Kidney capillary endothelial cell (primary cell): ENCODE results near the gene IQCH.

Experiments used
- DNase-seq: peaks from one replicate; pipeline ENCODE4 v3.0.0-alpha.2; 2018; ENCODE audit warnings: low spot score

The IQCH gene

DNA sequence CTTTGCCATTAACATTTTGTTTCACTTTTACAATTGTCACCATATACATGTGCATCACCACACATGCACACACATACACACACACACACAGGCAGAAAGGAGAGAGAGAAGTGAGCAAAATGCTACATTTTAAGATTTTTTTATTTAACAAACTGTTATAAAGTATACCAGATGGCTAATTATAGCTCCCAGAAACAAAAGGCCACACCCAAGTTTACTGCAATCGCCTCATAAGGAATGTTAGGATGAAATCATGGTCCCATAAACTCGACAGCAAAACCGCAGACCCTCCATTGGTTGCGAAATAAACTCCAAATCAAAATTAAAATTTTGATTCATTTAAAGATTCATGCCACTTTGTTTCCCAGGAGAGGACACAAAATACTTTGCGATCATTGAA lies 250.2 kb downstream of the IQCH start:
- no peak for DNase-seq

DNA sequence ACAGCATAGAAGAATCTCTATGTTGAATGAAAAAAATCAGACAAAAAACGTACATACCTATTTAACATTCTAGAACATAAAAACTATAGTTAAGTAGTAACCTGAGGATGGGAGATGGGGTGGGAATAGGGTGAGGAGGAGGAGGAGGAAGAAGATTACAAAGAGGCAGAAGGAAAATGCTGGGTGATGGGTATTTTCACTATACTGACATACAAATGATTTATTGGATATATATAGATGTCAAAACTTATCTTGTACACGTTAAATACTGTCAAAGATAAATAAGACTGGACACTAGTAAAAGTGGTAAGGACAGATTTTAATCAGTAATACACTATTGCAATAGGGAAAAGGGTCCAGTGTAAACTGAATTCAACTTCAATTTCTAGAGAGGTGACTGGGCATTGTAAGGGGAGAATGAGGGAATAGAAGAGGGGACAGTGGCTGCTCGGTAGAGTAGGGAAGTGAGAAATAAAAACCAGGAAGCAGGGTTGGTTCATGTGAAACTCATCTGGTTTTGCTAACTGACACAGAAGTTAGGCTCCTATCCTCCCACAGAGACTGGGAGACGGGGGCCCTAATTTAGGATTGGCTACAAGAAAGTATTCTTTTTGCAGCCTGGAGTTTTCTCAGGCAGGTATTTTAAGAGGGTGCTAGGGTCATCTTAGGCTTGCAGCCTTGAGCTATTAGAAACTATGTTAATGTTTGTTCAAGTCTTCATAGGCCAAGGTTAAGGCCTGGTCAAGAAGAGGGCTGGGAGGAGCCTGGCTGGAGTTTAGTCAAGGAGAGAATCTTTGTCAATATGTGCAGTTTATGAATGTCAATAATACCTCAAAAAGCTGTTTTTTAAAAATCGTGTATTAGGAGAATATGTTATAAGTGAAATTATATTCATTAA lies 251.3 kb downstream of the IQCH start:
- DNase-seq, result no peak

DNA sequence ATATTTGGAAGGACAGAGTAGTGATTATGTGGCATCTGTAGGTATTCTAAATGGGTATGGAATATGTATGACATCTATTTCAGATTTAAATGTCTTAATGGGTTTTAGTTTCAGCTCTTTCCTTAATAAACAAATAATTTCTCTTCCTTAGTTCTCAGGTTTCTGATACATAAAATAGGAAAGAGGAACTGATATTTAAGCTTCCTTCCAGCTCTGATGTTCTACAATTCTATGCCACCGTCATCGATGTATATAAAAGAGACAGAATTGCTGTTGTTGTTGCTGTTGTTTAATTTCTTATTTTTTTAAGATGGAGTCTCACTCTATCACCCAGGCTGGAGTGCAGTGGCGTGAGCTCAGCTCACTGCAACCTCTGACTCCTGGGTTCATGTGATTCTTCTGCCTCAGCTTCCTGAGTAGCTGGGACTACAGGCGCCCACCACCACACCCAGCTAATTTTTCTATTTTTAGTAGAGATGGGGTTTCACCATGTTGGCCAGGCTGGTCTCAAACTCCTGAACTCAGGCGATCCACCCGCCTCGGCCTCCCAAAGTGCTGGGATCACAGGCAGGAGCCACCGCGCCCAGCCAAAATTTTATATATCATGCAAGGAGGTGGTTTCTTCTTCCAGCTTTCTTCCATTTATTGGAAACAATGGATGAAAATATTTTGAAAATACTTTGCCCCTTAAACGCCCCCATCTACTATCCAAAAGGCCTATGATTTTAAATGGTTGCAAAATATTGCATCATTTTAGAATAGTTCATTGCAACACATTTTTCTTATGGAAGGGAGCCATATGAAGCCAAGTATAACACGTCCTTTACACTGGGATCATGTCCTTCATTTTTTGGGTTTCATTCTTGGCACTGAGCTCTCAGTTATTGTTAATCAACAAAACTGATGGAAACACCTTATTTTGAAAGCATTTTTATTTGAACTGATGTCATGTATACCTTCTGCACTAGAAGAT lies 252.5 kb downstream of the IQCH start:
- DNase-seq, result no peak

DNA sequence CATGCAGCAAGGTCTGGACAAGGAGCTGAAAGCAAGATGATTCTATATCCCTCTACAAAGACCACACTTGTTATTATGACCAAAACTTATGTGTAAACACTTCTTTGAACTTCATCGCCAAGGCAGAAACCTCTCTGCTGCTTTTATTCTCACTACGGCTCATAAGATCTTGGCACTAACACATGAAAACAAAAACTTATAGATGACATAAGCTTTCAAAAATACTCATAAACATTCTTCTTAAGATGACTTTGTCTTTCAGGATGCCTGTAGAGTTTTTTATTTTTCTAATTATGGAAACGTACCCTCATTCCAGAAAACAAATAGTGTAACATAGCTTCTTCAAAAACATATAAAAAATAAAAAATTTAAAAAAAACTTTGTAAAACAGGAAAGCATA lies 253.8 kb downstream of the IQCH start:
- DNase-seq, result no peak

DNA sequence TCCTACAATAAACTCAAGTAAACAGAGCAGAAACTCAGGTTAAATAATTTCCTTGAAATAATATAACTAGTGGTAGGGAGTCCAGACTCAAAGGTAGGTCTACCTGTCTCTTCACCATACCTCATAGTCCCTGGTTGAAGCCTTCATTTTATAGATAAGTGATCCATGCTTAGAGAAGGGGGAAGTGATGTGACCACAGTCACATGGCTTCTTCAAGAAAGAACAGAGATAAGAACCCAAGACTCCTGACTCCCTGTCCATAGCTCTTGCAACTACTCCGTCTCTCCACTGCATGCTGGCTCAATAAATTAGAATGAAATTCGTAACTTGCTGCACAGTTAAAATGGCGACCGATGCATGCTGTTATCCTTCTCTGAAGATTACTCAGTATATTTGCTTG lies 255.3 kb downstream of the IQCH start:
- DNase-seq, result no peak

DNA sequence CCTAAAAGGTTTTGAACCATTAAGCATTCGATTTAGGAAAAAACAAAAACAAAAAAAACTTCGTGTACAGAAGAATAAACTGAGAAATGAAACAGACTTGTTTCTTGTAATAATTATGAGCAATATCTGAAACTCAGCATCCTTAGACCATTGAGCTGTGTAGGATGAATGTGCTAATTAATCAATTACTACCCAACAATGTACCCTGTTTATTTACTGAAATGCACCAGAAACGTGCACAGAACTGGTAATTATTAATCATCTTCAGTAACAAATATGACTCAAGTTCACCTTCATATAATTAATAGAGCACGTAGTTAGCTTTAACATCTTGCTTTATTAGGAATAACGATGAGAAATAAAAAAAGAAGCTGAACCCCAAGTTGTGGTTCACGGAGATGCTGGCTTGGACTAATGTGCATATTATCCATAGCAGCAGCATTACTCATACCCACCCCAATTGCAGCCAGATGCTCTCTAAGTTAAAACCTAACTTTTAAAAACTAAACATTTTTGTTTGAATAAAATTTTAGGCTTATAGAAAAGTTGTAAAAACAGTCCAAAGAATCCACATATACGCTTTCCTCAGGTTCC lies 256.1 kb downstream of the IQCH start:
- no peak for DNase-seq

DNA sequence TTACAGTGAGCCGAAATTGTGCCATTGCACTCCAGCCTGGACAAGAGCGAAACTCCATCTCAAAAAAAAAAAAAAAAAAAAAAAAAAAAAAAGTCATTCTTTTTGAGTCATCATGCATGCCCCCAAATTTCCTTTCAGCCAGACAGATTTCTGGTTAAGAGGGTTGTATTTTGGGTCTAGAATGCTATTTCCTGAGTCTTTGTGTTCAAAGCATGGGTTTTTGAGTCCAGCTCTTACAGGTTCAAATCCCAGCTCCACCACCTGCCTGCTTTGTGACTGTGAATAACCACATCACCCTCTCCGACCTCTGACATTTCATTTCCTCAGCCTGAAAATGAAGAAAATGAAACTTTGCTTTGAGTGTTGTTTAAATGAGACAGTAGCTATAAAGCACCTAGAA lies 257.0 kb downstream of the IQCH start:
- DNase-seq, result no peak

DNA sequence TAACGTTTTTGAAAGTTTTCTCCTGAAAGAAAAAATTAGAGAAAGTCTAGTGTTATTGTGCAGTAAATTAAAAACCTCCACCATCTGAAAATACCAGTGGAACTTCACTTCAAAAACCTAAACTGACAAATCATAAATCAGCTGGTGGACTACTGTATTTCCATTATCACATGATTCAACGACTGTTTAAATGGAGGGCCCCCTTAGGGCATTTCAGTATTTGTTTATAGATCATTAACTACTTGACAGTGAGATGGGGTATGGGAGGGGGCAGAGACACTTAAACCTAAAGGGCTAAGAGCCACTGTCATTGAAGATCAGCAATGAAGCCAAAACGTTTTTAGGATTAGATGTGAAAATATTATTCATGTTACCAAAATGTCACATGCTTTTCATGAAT lies 257.6 kb downstream of the IQCH start:
- DNase-seq, result no peak

DNA sequence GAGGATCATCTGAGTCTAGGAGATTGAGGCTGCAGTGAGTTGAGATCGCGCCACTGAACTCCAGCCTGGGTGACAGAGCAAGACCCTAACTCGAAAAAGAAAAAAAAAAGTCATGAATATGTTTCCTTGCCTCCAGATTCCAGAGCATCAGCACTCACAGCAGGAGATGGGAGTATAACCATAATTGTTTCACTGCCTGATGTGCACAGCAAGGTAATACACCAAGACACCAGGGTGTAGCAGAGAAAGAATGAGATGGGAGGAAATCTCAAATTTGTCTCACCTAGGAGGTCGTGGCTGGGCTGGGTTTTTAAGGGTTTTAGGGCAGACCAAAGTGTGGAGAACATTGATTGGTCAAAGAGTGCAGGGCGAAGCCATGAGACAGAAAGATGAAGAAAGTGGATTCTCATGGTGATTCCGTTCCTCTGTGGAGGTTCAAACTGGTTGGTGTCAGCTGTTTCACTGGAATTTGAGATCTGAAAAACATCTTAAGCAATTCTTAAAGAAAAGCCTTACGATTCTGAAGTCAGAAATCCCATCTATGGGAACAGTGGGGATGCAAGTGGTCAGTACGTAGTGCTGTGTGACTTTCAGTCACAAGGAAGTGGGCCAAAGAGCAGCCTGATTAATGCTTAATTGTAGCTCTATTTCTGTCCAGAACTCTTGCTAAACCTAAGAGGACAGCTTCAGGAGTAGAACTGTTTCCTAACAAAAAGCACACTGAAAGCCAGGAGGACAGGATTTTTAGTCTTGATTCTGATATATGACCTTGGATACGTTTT lies 258.5 kb downstream of the IQCH start:
- no peak for DNase-seq

DNA sequence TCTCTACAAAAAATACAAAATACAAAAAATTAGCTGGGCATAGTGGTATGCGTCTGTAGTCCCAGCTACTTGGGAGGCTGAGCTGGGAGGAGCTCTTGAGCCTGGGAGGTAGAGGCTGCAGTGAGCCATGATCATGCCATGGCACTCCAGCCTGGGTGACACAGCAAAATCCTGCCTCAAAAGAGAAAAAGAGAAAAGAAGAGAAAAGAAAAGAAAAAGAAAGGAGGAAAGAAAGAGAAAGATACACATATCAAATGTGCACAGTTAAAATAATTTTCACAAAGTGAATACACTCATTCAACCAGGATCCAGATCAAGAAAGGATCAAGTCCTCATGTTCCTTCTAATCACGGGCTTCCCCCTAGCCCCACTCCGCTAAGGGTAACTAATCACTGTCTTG lies 260.5 kb downstream of the IQCH start:
- DNase-seq, result no peak

DNA sequence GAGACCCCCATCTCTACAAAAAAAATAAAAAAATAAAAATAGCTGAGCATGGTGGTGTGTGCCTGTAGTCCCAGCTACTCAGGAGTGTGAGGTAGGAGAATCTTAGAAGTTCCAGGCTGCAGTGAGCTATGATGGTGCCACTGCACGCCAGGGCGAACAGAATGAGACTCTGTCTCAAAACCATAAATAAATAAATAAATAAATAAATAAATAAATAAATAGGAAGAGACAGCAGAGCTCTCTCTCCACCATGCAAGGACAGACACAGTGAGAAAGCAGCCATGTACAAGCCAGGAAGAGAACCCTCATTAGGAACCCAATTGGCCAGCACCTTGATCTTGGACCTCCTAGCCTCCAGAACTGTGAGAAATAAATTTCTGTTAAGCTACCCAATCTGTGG lies 261.0 kb downstream of the IQCH start:
- DNase-seq, result no peak

DNA sequence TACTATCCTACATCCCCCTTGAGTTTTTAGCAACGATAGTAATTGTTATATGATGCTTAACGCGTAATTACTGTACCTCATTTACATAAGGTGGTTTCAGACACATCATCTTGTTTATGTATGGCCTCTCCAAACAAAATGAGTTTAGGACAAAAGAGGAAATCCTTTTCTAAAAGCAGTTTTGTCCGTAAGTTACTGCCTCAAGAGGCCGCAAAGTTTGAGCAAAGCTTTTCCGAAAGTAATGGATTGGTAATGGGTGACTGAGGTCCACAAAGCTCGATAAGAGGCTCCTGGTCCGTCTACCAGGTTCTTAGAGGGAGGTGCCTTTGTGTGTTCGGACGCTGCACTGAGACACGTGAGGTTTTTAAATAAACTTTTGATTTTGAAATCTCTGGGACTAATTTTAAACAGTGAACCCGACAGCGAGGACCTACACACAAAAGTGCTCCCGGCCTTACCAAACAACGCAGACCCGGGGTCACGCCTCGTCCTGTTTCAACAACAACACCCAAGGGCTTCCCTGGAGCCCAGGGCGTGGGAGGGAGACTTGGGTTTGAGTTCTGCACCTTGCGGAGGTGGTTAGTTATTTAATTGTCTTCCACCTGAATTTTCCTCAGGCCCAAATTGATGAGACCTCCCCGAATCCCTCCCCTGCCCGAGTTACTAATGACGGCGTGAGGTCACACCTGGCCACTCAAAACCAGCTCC lies 265.9 kb downstream of the IQCH start:
- no peak for DNase-seq

DNA sequence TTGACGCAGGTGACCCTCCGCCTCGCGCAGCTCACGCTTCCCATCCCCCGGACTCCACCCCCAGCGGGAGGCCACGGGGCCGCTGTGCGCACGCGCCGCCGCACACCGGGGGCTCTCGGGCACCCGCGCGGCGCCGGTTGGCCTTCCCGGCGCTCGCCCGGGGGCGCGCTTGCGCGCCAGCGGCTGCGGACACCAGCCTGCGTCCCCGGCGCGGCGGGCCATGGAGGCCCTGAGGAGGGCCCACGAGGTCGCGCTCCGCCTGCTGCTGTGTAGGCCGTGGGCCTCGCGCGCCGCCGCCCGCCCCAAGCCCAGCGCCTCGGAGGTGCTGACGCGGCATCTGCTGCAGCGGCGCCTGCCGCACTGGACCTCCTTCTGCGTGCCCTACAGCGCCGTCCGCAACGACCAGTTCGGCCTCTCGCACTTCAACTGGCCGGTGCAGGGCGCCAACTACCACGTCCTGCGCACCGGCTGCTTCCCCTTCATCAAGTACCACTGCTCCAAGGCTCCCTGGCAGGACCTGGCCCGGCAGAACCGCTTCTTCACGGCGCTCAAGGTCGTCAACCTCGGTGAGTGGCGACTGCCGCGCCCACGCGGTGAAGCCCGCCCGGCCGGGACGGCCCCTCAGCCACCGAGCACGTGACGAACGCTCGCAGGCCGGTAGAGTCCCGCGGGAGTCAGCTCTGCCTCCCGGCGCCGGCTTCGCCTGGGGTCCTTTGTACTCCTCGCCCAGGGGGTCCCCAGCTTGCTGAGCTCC lies 266.6 kb downstream of the IQCH start, which contains the start of gene C15orf61:
C15orf61 (plus strand) TSS at position 103 of the 754 bp plus-strand sequence; CDS start at position 221, 118 bp downstream.
- DNase-seq, result peak; percentile 63

DNA sequence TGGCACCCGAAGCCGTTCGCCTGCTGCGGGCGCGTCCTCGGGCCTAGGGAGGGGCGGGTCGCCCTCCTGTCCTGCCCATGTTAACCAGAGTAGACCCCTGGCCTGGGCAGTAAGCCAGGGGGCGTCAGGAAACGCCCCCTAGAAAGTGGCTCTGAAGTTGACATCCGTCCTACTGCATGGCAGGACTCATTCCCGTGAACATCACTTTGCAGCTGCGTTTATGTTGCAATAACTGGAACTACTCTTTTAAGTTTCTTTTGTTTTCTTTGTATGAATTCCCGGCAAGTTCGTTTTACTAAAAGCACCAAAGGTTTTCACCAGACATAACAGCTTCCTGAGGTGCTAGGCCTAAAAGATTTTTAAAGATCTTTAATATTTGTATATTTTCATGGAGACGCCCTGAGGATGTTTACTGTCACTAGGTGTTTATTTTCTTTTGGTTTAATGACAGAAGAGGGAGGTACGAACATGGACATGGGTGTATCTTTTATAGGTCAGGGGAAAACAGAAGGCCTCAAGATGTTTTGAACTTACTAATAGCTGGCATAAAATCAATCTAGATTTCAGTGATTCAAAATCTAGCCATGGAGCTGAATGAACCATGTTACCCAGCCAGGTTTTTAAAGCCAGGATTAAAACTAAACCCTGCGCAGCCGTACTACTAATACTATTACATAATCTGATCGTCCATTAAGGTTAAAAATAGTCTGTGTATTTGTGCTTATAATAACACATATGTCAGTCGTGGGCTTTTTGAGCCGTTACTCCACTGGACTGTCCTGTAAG lies 267.4 kb downstream of the IQCH start:
- DNase-seq, result peak; percentile 13

DNA sequence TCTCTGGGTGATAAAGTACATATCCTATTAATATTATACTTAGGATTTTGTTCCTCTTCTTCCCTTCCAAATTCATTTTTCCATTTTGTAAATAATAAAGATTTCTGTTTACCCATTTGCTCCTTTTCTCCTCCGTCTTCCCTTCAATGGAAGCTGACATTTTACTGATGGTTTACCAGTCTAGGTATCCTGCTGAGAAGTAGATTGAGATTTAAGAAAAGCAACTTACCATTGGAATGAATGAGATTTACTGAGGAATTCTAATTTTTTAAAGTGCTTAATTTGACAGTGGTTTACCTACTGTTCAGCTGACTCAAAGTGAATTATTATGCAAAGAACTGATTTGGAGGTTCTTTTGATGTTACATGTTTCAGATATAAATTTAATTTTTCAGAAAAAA lies 268.7 kb downstream of the IQCH start:
- no peak for DNase-seq

DNA sequence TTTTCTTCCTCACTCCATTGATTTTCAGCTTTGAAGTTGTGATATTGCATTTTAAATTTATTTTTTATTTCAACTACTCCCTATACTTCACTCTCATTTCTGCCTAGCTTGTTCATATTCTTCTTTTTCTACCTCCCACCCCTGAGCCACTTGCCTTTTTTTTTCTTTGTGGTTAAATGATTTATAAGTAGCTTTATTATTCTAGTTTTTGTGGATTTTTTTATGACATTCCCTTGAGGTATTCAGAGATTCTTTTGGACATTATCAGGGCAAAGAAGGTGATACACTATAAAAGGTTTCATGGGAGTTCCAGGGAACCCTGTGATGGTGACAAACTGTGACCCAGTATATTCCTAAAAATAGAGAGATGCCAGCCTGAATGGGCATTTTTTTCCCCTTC lies 269.6 kb downstream of the IQCH start:
- no peak for DNase-seq

DNA sequence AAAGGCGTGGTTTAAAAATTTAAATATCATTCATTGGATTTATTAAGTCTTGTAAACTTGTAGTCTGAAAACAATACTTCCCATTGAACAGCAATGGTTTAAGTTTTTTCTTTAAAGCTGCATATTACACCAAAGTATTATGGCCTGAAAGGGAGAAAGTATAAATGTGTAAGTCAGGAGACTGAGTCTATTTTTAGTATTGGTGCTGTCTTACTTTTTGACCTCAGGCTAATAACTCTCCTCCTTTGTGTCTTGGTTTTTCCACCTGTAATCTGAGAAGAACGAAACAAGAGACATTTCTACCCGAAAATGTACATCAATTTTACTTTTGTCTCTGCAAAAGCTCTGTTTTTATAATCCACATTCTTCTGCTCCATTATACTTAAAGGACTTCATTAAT lies 273.9 kb downstream of the IQCH start:
- DNase-seq, result no peak

DNA sequence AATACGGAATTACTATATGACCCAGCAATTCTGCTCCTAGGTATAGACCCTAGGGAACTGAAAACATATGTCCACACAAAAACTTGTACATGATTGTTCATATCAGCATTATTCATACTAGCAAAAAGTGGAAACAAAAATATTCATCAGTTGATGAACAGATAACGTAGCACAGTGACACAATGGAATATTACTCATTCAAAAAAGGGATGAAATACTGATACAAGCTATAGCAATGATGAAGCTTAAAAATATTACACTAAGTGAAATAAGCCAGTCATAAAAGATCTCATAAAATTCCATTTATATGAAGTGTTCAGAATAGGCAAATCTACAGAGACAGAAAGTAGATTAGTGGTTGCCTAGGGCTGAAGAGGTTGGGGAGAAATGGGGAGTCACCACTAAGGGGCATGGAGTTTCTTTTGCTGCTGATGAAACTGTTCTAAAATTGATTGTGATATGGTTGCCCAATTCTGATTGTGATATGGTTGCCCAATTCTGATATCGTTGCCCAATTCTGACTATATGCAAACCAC lies 276.9 kb downstream of the IQCH start:
- no peak for DNase-seq

DNA sequence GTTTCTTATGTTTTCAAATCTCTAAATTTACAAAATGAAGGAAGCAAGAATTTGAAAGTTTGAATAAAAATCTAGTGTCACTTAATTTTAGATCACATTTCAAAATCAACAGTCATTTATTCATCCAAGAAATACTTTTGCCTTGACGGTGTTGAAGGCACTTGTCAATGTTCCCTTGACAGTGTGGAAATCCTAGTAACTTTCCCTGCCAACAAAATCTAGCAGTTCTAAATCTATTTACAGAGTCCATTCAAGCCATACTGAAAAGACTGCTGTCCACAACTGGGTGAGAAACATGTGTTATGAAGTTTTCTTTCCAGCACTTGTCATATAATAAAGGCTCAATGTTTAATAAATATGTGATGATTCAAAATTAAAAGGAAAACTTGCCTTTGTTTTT lies 279.3 kb downstream of the IQCH start:
- DNase-seq, result no peak
